Duodenal mucosa (tissue), 2 donors: ENCODE results near the gene CBX7.

Experiments
- H3K27ac ChIP-seq: one replicate; pipeline ENCODE4 v1.7.0; 2013; ENCODE audit warnings: low read depth, low read length
- H3K27me3 ChIP-seq, 2 donors: one replicate each; pipeline ENCODE4 v1.7.0; 2013; ENCODE audit warnings: low read length in 2 of 2, control low read depth in 1 of 2; ENCODE audit not compliant: insufficient read depth in 2 of 2, control insufficient read depth in 1 of 2
- H3K36me3 ChIP-seq, 2 donors: one replicate each; pipeline ENCODE4 v1.7.0; 2013; ENCODE audit warnings: low read length in 2 of 2, control low read depth in 1 of 2; ENCODE audit not compliant: insufficient read depth in 2 of 2, control insufficient read depth in 1 of 2
- H3K4me1 ChIP-seq, 2 donors: one replicate each; pipeline ENCODE4 v1.7.0; 2013; ENCODE audit warnings: low read length in 2 of 2, control low read depth in 1 of 2; ENCODE audit not compliant: insufficient read depth in 2 of 2, control insufficient read depth in 1 of 2
- H3K4me3 ChIP-seq, 2 donors: one replicate each; pipeline ENCODE4 v1.7.0; 2013; ENCODE audit warnings: low read length in 2 of 2, low read depth in 1 of 2
- H3K9ac ChIP-seq, 2 donors: one replicate each; pipeline ENCODE4 v1.7.0; 2013; ENCODE audit warnings: low read length in 2 of 2, low read depth in 1 of 2
- H3K9me3 ChIP-seq, 2 donors: one replicate each; pipeline ENCODE4 v1.7.0; 2013; ENCODE audit warnings: low read length in 2 of 2, control low read depth in 1 of 2; ENCODE audit not compliant: control insufficient read depth in 1 of 2

The CBX7 gene

DNA sequence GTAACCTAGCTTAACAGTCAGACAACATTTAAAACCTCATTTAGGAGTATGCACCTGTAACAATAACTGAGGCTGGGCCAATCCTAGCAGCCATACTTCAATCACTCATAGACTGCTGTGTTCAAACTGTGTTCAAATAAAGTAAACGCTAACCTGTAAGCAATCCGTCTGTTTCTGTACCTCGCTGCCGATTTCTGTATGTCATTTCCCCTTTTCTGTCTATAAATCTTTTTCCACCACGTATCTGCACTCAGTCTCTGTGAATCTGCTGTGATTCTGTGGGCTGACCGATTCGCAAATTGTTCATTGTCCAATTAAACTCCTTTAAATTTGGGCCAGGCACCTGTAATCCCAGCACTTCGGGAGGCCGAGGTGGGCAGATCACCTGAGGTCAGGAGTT, 43.1 kb downstream of the CBX7 start:
- H3K27ac ChIP-seq, result no peak overlapping the region
- H3K4me3 ChIP-seq, result no peak overlapping the region
- no peaks in the 10 kb centered on the region for H3K4me1 ChIP-seq
- no peak overlapping the region for H3K9ac ChIP-seq
- H3K27me3 ChIP-seq, result no peaks in the 10 kb centered on the region
- H3K9me3 ChIP-seq, result no peaks in the 10 kb centered on the region
- no peaks in the 10 kb centered on the region for H3K36me3 ChIP-seq

DNA sequence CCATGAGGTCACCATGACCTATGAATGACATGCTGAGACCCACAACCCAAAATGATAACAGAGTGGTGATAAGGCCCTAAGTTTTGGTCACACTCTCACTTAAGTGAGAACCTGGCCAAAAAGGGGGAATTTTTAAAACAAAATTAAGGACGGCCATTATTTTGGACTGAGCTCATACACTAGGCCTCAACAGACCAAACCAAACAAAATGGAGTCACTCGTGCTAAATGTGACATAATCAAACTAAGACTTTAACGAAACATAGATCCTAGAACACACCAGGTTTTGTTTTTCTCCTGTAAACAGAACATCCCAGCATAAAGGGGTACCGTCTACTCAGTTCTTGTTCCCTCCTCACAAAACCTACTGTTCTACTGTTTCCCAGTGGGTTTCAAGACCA, 44.0 kb downstream of the CBX7 start:
- Histone ChIP-seq H3K4me3 (no peak overlapping the region), H3K36me3 (no peaks in the 10 kb centered on the region), H3K9me3 (no peaks in the 10 kb centered on the region), H3K9ac (no peak overlapping the region), H3K27ac (no peak overlapping the region), H3K27me3 (no peaks in the 10 kb centered on the region), H3K4me1 (no peaks in the 10 kb centered on the region)

DNA sequence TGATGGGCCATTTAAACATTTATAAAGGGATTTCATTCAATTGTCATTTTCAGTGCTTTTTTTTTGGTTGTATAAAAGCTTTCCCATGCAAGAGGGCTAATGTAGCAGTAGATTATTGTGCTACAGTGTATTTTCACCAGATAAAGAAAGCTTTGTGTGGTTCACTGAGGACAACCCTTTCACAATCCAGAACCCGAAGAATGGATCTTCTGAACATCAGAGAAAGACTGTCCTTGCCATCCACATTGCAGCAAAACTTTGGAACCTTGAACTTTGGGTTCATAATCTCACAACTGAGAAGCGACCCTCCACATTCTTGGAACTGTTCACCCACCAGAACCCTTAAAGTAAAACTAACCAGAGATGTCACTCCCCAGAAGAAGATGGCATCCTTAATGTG, 46.2 kb downstream of the CBX7 start:
- H3K9ac ChIP-seq, result no peak overlapping the region
- no peaks in the 10 kb centered on the region for H3K4me1 ChIP-seq
- H3K27me3 ChIP-seq, result no peaks in the 10 kb centered on the region
- H3K9me3 ChIP-seq, result no peaks in the 10 kb centered on the region
- no peak overlapping the region for H3K4me3 ChIP-seq
- H3K36me3 ChIP-seq, result no peaks in the 10 kb centered on the region
- H3K27ac ChIP-seq, result no peak overlapping the region

DNA sequence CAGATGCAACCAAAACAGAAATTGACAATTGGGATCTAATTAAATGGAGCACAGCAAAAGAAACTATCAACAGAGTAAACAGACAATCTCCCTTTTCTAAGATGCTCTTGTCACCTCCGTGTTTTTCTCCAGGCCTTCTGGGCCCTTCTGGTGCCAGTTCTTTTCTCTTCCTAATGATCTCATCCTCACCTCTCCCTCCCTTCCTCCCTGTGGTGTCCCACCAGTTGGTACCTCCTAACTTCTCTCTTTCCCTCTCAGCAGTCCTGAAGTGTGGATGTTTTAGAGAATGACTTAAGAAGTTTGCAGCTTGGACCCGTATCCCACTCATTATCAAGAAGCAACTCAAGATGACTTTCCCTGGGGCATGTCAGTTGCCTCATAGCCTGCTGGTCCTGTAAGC, 49.0 kb downstream of the CBX7 start:
- Histone ChIP-seq H3K27me3 (no peaks in the 10 kb centered on the region), H3K4me3 (no peak overlapping the region), H3K9ac (no peak overlapping the region), H3K4me1 (peaks cover 0 to 5% of the 10 kb centered on the region in 2 donors), H3K27ac (no peak overlapping the region), H3K9me3 (no peaks in the 10 kb centered on the region), H3K36me3 (no peaks in the 10 kb centered on the region)

DNA sequence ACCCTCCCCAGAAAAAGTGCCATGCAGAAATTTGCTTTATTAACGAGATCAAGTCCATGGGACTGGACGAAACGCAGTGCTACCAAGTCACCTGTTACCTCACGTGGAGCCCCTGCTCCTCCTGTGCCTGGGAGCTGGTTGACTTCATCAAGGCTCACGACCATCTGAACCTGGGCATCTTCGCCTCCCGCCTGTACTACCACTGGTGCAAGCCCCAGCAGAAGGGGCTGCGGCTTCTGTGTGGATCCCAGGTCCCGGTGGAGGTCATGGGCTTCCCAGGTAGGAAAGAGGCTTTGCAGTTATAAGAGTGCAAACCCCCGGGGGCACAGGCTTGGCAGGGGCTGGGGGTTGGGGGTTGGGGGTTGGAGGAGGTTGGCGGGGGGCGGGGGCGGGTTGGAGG, 51.3 kb downstream of the CBX7 start:
- H3K4me1 ChIP-seq, result peaks cover 0 to 10% of the 10 kb centered on the region in 2 donors
- no peak overlapping the region for H3K27ac ChIP-seq
- no peak overlapping the region for H3K9ac ChIP-seq
- H3K36me3 ChIP-seq, result no peaks in the 10 kb centered on the region
- H3K27me3 ChIP-seq, result no peaks in the 10 kb centered on the region
- H3K4me3 ChIP-seq, result no peak overlapping the region
- no peaks in the 10 kb centered on the region for H3K9me3 ChIP-seq

DNA sequence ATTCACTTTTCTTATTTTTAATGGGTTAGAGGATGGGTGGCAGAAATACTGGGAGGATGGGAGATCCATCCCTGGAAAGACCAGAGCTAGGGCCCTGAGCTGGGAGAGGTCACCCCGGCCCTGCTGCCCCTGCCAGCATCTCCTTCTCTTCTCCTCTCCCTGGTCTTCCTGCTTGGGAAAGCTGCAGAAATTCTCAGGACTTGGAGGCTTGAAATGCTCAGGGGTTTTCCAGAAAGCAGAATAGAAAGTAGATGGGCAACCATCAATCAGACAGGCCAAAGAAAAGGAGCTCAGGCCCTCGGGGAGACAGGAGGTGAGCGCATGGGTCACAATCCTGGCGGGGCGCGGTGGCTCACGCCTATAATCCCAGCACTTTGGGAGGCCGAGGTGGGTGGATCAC, 53.9 kb downstream of the CBX7 start:
- Histone ChIP-seq H3K4me3 (no peak overlapping the region), H3K4me1 (peaks cover 0 to 10% of the 10 kb centered on the region in 2 donors), H3K36me3 (no peaks in the 10 kb centered on the region), H3K9me3 (no peaks in the 10 kb centered on the region), H3K9ac (no peak overlapping the region), H3K27me3 (no peaks in the 10 kb centered on the region), H3K27ac (no peak overlapping the region)

DNA sequence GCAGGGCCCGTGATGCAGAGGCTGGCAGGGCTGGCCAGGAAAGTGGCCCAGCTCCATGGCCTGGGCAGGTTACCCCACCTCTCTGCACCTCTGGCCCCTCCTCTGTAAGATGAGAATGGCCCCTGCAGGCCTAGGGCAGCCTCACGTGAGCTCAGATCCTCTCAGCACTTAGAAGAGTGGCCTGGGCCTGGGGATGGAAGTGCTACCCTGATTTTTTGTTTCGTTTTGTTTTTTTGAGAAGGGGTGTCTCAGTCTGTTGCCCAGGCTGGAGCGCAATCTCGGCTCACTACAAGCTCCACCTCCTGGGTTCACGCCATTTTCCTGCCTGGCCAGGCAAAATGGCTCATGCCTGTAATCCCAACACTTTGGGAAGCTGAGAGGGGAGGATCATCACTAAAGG, 54.5 kb downstream of the CBX7 start:
- Histone ChIP-seq H3K4me1 (peaks cover 0 to 10% of the 10 kb centered on the region in 2 donors), H3K9me3 (no peaks in the 10 kb centered on the region), H3K4me3 (no peak overlapping the region), H3K27me3 (no peaks in the 10 kb centered on the region), H3K36me3 (no peaks in the 10 kb centered on the region), H3K27ac (no peak overlapping the region), H3K9ac (no peak overlapping the region)

DNA sequence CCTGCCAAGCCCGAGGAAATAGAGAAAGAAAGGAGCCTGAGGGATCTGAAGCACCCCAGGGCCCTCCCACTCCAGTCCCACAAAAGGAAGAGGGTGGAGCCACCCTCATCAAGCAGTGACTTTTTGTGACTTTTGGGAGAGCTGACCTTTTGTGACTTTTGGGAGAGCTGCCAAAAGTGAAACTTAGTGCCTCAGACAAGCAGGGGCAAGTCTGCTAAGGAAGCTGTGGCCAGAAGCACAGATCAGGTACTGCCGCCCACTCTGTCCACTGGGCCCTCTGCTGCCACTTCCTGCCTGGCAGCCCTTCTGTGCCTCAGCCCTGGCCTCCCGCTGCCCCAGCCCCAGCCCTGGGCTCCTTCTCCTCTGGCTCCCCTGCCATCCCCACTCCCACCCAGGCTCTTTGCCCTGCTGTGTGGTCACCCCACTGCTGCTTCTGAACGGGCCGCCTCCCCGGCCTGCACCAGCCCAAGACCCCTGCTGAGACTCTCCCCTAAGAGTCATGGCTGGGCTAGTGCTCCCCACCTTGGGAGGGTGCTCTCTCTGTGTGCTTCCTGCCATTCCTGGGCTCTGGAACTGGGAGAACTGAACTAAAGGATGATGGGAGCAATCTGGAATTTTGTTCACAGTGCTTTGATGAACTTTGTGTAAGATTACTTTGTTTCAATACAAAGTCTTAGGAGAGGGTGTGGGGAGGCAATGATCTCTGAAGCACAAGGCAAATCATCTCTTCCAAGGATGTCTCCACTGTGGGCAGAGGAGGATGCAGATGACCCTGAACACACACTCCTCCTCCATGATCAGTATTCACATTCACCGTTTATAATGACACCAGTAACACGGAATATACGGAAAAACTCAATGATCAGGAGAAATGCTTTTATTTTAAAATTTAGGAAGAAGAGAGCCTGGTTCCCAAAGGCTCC, 55.1 kb downstream of the CBX7 start, which contains the start of gene APOBEC3H:
Gene APOBEC3H, plus strand, starts transcription at position 147 of the 923 bp plus-strand sequence. CDS start 3,035 bp downstream, outside the sequence.
- peaks cover 0 to 10% of the 10 kb centered on the region in 2 donors for H3K4me1 ChIP-seq
- no peaks in the 10 kb centered on the region for H3K9me3 ChIP-seq
- no peak within 1 kb of the TSS for H3K9ac ChIP-seq
- H3K27ac ChIP-seq, result no peak within 1 kb of the TSS
- H3K27me3 ChIP-seq, result no peaks in the 10 kb centered on the region
- peak within 1 kb of the TSS in 1 of 2 donors; percentile 0 for H3K4me3 ChIP-seq
- H3K36me3 ChIP-seq, result no peaks in the 10 kb centered on the region

DNA sequence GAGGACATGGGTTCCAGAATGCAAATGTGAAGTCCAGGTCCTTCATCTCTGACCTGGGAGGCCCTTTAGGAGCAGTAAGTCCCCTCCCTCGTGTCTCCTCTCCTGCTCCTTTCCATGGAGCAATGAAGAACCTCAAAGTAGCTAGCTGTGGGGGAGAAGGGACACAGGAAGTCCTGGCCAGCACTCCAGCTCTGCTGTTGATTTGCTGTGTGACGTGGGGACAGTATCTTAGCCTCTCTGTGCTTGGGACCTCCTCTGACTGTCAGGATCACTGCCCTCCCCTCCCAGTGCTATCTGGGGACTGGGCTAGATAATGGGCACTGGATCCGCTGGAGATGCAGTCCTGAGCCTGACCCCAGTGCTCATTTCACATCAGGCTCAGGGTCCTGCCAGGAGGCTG, 56.5 kb downstream of the CBX7 start:
- no peak overlapping the region for H3K27ac ChIP-seq
- H3K36me3 ChIP-seq, result no peaks in the 10 kb centered on the region
- H3K27me3 ChIP-seq, result no peaks in the 10 kb centered on the region
- H3K9me3 ChIP-seq, result no peaks in the 10 kb centered on the region
- H3K4me3 ChIP-seq, result no peak overlapping the region
- H3K4me1 ChIP-seq, result peaks cover 0 to 10% of the 10 kb centered on the region in 2 donors
- no peak overlapping the region for H3K9ac ChIP-seq

DNA sequence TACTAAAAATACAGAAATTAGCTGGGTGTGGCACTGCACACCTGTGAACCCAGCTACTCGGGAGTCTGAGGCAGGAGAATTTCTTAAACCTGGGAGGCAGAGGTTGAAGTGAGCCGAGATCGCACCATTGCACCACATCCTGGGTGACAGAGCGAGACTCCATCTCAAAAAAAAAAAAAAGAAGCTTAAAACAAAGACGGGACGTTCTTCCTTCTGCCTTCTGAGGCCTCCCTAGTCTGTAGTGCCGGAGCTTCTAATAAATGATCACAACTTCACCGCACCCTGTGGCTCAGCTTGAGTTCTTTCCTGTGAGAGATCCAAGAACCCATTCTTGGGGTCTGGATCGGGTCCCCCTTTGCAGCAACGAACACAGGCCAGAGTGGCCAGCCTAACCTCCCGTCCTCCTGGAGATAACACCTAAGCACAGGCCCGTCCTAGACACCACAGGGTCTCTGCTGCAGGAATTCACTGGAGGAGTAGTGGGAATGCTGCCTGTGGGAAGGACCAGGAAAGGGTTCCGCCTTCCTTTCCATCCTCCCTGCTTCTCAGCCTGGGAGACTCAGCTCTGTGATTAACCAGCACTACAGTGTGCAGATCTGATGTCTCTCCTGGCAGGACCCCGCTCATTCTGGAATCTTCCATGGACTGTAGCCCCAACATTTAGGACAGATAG, 57.6 kb downstream of the CBX7 start:
- no peaks in the 10 kb centered on the region for H3K9me3 ChIP-seq
- no peak overlapping the region for H3K9ac ChIP-seq
- no peak overlapping the region for H3K27ac ChIP-seq
- no peak overlapping the region for H3K4me3 ChIP-seq
- H3K36me3 ChIP-seq, result no peaks in the 10 kb centered on the region
- H3K27me3 ChIP-seq, result no peaks in the 10 kb centered on the region
- peaks cover 0 to 17% of the 10 kb centered on the region in 2 donors for H3K4me1 ChIP-seq
